Peyer's patch (tissue), 4 donors: ENCODE measurements around the gene ELK3.

Experiments used
- CTCF ChIP-seq, 6 experiments: fragments of 450-650 bp in 4 of 6; fragments of 200-600 bp in 2 of 6; sonication (generic) in 1 of 6; IDR thresholded peaks; one replicate each; pipeline ENCODE4 v1.5.1; 2017 to 2019; ENCODE audit warnings: antibody characterized with exemption in 6 of 6, mild to moderate bottlenecking in 3 of 6, moderate library complexity in 1 of 6
- POLR2A ChIP-seq, 2 donors: fragments of 450-650 bp; IDR thresholded peaks; one replicate each; pipeline ENCODE4 v1.5.1; 2017; ENCODE audit warnings: antibody characterized with exemption in 2 of 2, mild to moderate bottlenecking in 2 of 2, moderate library complexity in 2 of 2

DNA sequence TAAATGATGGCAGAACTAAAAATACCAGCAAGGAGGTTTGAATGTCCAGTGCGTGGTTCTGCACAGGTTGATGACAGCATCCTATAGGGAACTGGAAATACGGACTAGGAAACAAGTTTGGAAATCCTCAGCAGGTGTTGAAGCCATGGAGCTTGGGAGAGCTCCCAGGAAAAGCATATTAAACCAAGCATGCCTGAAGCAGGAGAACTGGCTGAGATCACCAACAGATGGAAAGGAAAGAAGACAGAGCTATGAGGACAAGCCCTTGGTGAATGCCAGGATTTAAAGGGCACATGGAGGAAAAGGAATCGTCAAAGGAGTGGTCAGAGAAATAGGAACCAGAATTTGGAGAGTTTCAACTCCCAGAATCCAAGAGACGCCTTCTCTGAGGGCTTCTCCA, 21.2 kb upstream of the ELK3 start:
- no peak for TF ChIP-seq POLR2A (IDR thresholded peaks at IDR 0.05)
- TF ChIP-seq CTCF (IDR thresholded peaks at IDR 0.05): no peak
